ENCODE results near the gene M1AP.
"Not testable (repeated sequence)": the region's sequence is repeated elsewhere in the genome, so short reads cannot be mapped to it uniquely, and the experiment has no call there.

The M1AP gene

GRCh38 chr2:74653589-74653984, 5.5 kb upstream of the M1AP start:
- DNase-seq (ENCODE audit: low read depth) = no peak

GRCh38 chr2:74646834-74647482, 1.2 kb downstream of the M1AP start:
- DNase-seq (ENCODE audit: low read depth) = no peak

- no peak for DNase-seq (ENCODE audit: low read depth)
These were observed 1.9 kb downstream of the M1AP start for GRCh38 chr2:74646201-74646600.

- DNase-seq (ENCODE audit: low read depth) = no peak
These were observed 2.8 kb downstream of the M1AP start for GRCh38 chr2:74645344-74645743.

GRCh38 chr2:74639550-74639949, 8.6 kb downstream of the M1AP start:
- no peak for DNase-seq (ENCODE audit: low read depth)

GRCh38 chr2:74632939-74633312, 15.2 kb downstream of the M1AP start:
- no peak for DNase-seq (ENCODE audit: low read depth)

GRCh38 chr2:74632209-74632938, 15.8 kb downstream of the M1AP start:
- DNase-seq (ENCODE audit: low read depth) = peak; percentile 54

GRCh38 chr2:74630454-74630853, 17.7 kb downstream of the M1AP start:
- not testable (repeated sequence) for DNase-seq (ENCODE audit: low read depth)

- no peak for DNase-seq (ENCODE audit: low read depth)
These were observed 19.5 kb downstream of the M1AP start for GRCh38 chr2:74628538-74629105.

GRCh38 chr2:74625658-74626425, 22.3 kb downstream of the M1AP start:
- DNase-seq (ENCODE audit: low read depth) = peak; percentile 0

- no peak for DNase-seq (ENCODE audit: low read depth)
These were observed 27.5 kb downstream of the M1AP start for GRCh38 chr2:74620671-74621070.

- no peak for DNase-seq (ENCODE audit: low read depth)
These were observed 28.4 kb downstream of the M1AP start for GRCh38 chr2:74619651-74620297.

- no peak for DNase-seq (ENCODE audit: low read depth)
These were observed 29.6 kb downstream of the M1AP start for GRCh38 chr2:74618410-74619083.

GRCh38 chr2:74617122-74617521, 31.0 kb downstream of the M1AP start:
- DNase-seq (ENCODE audit: low read depth) = peak; percentile 44

- no peak for DNase-seq (ENCODE audit: low read depth)
These were observed 41.2 kb downstream of the M1AP start for GRCh38 chr2:74606927-74607326.

GRCh38 chr2:74603282-74604000, 44.7 kb downstream of the M1AP start:
- DNase-seq (ENCODE audit: low read depth) = no peak

GRCh38 chr2:74602586-74603281, 45.4 kb downstream of the M1AP start:
- peak; percentile 75 for DNase-seq (ENCODE audit: low read depth)

- DNase-seq (ENCODE audit: low read depth) = no peak
These were observed 48.5 kb downstream of the M1AP start for GRCh38 chr2:74599676-74600075.

- no peak for DNase-seq (ENCODE audit: low read depth)
These were observed 50.7 kb downstream of the M1AP start for GRCh38 chr2:74597410-74597809.

- no peak for DNase-seq (ENCODE audit: low read depth)
These were observed 51.5 kb downstream of the M1AP start for GRCh38 chr2:74596584-74596983.

Measured in EH (cell line).